H9 (cell line): ENCODE data around the gene ZNF385D. TPM values are rescaled to one million over a fixed set of nuclear protein-coding genes. Genes with fewer than 3 reads are reported as not detected.

Source experiments
- DNase-seq: peaks from one replicate; pipeline ENCODE4 v3.0.0-alpha.2; 2017
- H2AFZ ChIP-seq: one replicate; pipeline ENCODE4 v1.6.1; 2013; ENCODE audit warnings: mild to moderate bottlenecking, low read length, control low read depth, moderate library complexity
- H2AK5ac ChIP-seq: 2 replicates; pipeline ENCODE4 v1.6.1; 2013; ENCODE audit warnings: low read length, control low read depth, mixed read lengths; ENCODE audit not compliant: insufficient read length
- H2BK120ac ChIP-seq: one replicate; pipeline ENCODE4 v1.6.1; 2013; ENCODE audit warnings: low read depth, mild to moderate bottlenecking, low read length, control low read depth, inconsistent platforms; ENCODE audit not compliant: poor library complexity, severe bottlenecking
- H2BK12ac ChIP-seq: 2 replicates; pipeline ENCODE4 v1.6.1; 2013; ENCODE audit warnings: low read length, control low read depth, mixed read lengths, low read depth; ENCODE audit not compliant: insufficient read length
- H2BK15ac ChIP-seq: 2 replicates; pipeline ENCODE4 v1.6.1; 2013; ENCODE audit warnings: low read depth, low read length, control low read depth
- H2BK20ac ChIP-seq: one replicate; pipeline ENCODE4 v1.6.1; 2013; ENCODE audit warnings: low read depth, mild to moderate bottlenecking, low read length, control low read depth, inconsistent platforms; ENCODE audit not compliant: poor library complexity, severe bottlenecking
- H2BK5ac ChIP-seq: 2 replicates; pipeline ENCODE4 v1.6.1; 2013; ENCODE audit warnings: low read length, control low read depth, mixed read lengths; ENCODE audit not compliant: insufficient read length
- H3K14ac ChIP-seq: 2 replicates; pipeline ENCODE4 v1.6.1; 2013; ENCODE audit warnings: low read length, control low read depth; ENCODE audit not compliant: insufficient read depth
- H3K18ac ChIP-seq: 2 replicates; pipeline ENCODE4 v1.6.1; 2013; ENCODE audit warnings: low read depth, mild to moderate bottlenecking, mixed read lengths, low read length, control low read depth; ENCODE audit not compliant: insufficient read length
- H3K23ac ChIP-seq: 2 replicates; pipeline ENCODE4 v1.6.1; 2013; ENCODE audit warnings: low read length, control low read depth, mixed read lengths, low read depth; ENCODE audit not compliant: insufficient read length
- H3K23me2 ChIP-seq: 2 replicates; pipeline ENCODE4 v1.6.1; 2013; ENCODE audit warnings: low read depth, mild to moderate bottlenecking, mixed read lengths, low read length, control low read depth; ENCODE audit not compliant: insufficient read length, poor library complexity, severe bottlenecking
- H3K27ac ChIP-seq: 2 replicates; pipeline ENCODE4 v1.5.1; 2013; ENCODE audit warnings: low read length, control low read depth, mixed read lengths, low read depth; ENCODE audit not compliant: insufficient read length
- H3K27me3 ChIP-seq: 2 replicates; pipeline ENCODE4 v1.6.1; 2013; ENCODE audit warnings: low read length, control low read depth, inconsistent platforms; ENCODE audit not compliant: insufficient read depth
- H3K4ac ChIP-seq: 2 replicates; pipeline ENCODE4 v1.6.1; 2013; ENCODE audit warnings: low read depth, mild to moderate bottlenecking, control low read depth, inconsistent platforms, low read length, moderate library complexity
- H3K4me1 ChIP-seq: 2 replicates; pipeline ENCODE4 v1.6.1; 2013; ENCODE audit warnings: low read length, control low read depth, inconsistent platforms; ENCODE audit not compliant: insufficient read depth
- H3K4me2 ChIP-seq: 2 replicates; pipeline ENCODE4 v1.6.1; 2013; ENCODE audit warnings: low read length, control low read depth, mixed read lengths; ENCODE audit not compliant: insufficient read length, insufficient read depth
- H3K56ac ChIP-seq: 2 replicates; pipeline ENCODE4 v1.6.1; 2013; ENCODE audit warnings: low read depth, mild to moderate bottlenecking, mixed read lengths, low read length, control low read depth; ENCODE audit not compliant: insufficient read length
- H3K79me1 ChIP-seq: 2 replicates; pipeline ENCODE4 v1.6.1; 2013; ENCODE audit warnings: low read depth, mild to moderate bottlenecking, moderate library complexity, low read length, control low read depth, inconsistent platforms; ENCODE audit not compliant: insufficient read depth, poor library complexity, severe bottlenecking
- H3K79me2 ChIP-seq: 2 replicates; pipeline ENCODE4 v1.6.1; 2013; ENCODE audit warnings: low read length, control low read depth, inconsistent platforms; ENCODE audit not compliant: insufficient read depth
- H3K9ac ChIP-seq: 2 replicates; pipeline ENCODE4 v1.6.1; 2013; ENCODE audit warnings: low read length, control low read depth, mixed read lengths; ENCODE audit not compliant: insufficient read length; ENCODE audit errors: extremely low read depth
- H3K9me3 ChIP-seq: one replicate; pipeline ENCODE4 v1.6.1; 2013; ENCODE audit warnings: low read depth, low read length, inconsistent platforms; ENCODE audit not compliant: control insufficient read depth
- H3T11ph ChIP-seq: one replicate; pipeline ENCODE4 v1.6.1; 2013; ENCODE audit warnings: mild to moderate bottlenecking, low read length, control low read depth, inconsistent platforms
- H4K20me1 ChIP-seq: one replicate; pipeline ENCODE4 v1.6.1; 2013; ENCODE audit not compliant: control insufficient read depth, insufficient read length, insufficient read depth
- H4K5ac ChIP-seq: 2 replicates; pipeline ENCODE4 v1.6.1; 2013; ENCODE audit warnings: low read depth, mild to moderate bottlenecking, mixed read lengths, low read length, control low read depth; ENCODE audit not compliant: insufficient read length
- H4K8ac ChIP-seq: replicated peaks from 2 replicates; pipeline ENCODE4 v1.6.1; 2013; ENCODE audit warnings: low read length, control low read depth, mixed read lengths, low read depth; ENCODE audit not compliant: insufficient read length
- H4K91ac ChIP-seq: 2 replicates; pipeline ENCODE4 v1.6.1; 2013; ENCODE audit warnings: low read depth, mild to moderate bottlenecking, moderate library complexity, mixed read lengths, low read length, control low read depth; ENCODE audit not compliant: insufficient read length
- H3K27ac Mint-ChIP-seq, 3 experiments: 2 replicates in 2 of 3; 3 replicates in 1 of 3; pipeline ENCODE4 v1.8.0; 2020 to 2021; ENCODE audit warnings: mixed read lengths in 3 of 3, mild to moderate bottlenecking in 1 of 3, moderate library complexity in 1 of 3
- H3K27me3 Mint-ChIP-seq: 2 replicates; pipeline ENCODE4 v1.8.0; 2021; ENCODE audit warnings: low read depth, mild to moderate bottlenecking, moderate library complexity, mixed read lengths
- H3K36me3 Mint-ChIP-seq, 3 experiments: 2 replicates in 2 of 3; 3 replicates in 1 of 3; pipeline ENCODE4 v1.8.0; 2020 to 2021; ENCODE audit warnings: low read depth in 3 of 3, mixed read lengths in 3 of 3; ENCODE audit not compliant: insufficient read depth in 1 of 3
- H3K4me1 Mint-ChIP-seq, 2 experiments: 2 replicates each; pipeline ENCODE4 v1.8.0; 2020; ENCODE audit warnings: mixed read lengths in 2 of 2
- H3K4me3 Mint-ChIP-seq, 2 experiments: 2 replicates in 1 of 2; 3 replicates in 1 of 2; pipeline ENCODE4 v1.8.0; 2020 to 2021; ENCODE audit warnings: mild to moderate bottlenecking in 2 of 2, mixed read lengths in 2 of 2, moderate library complexity in 1 of 2
- H3K9me3 Mint-ChIP-seq, 2 experiments: 2 replicates in 1 of 2; 3 replicates in 1 of 2; pipeline ENCODE4 v1.8.0; 2020; ENCODE audit warnings: mild to moderate bottlenecking in 2 of 2, mixed read lengths in 2 of 2, moderate library complexity in 1 of 2
- CTCF ChIP-seq: fragments of 200-600 bp; sonication (generic); conservative IDR thresholded peaks from 3 replicates; pipeline ENCODE4 v1.8.0; 2021; ENCODE audit warnings: antibody characterized with exemption, mild to moderate bottlenecking
- WGBS: extraction: QIAGEN DNeasy Blood & Tissue Kit; methylation state at CpG from one replicate; pipeline ENCODE4 v1.1.7; 2013; ENCODE audit warnings: missing lambda C conversion rate, low lambda C conversion rate, mixed read lengths; ENCODE audit not compliant: insufficient read length; ENCODE audit errors: extremely low coverage; 5-methylcytosine and 5-hydroxymethylcytosine counted together
- total RNA-seq: library from RNA; stranded (reverse); gene quantifications from 2 replicates; pipeline ENCODE4 v1.2.1, GENCODE V29; 2021

The ZNF385D gene
- total RNA-seq, 1 experiment from 2014 or later, result 1.5 TPM

GRCh38 chr3:21718161-21718765, 32.7 kb downstream of the ZNF385D start:
- Histone ChIP-seq H2BK20ac (no peak overlapping the region), H2BK12ac (no peak overlapping the region), H3T11ph (no peak overlapping the region), H3K79me2 (no peaks in the 10 kb centered on the region), H4K5ac (no peak overlapping the region), H2BK120ac (no peak overlapping the region), H3K27me3 (no peaks in the 10 kb centered on the region), H4K20me1 (no peaks in the 10 kb centered on the region), H3K9me3 (no peaks in the 10 kb centered on the region), H3K79me1 (no peaks in the 10 kb centered on the region), H3K4me2 (no peak overlapping the region), H3K23ac (no peak overlapping the region), H2BK15ac (no peak overlapping the region), H3K14ac (no peak overlapping the region), H3K4ac (no peak overlapping the region), H3K4me1 (peaks cover 5% of the 10 kb centered on the region; the same call in 1 of the 2 replicates), H3K9ac (no peak overlapping the region), H2BK5ac (no peak overlapping the region), H3K23me2 (peaks cover 3% of the 10 kb centered on the region), H2AK5ac (no peak overlapping the region), H3K56ac (no peak overlapping the region), H3K18ac (no peak overlapping the region), H4K8ac (no peak overlapping the region), H3K27ac (no peak overlapping the region), H2AFZ (no peak overlapping the region), H4K91ac (no peak overlapping the region)
- H3K4me3 Mint-ChIP-seq, result no peak overlapping the region
- peaks cover 17 to 20% of the 10 kb centered on the region in 2 experiments for H3K4me1 Mint-ChIP-seq
- H3K9me3 Mint-ChIP-seq, result peaks cover 4 to 5% of the 10 kb centered on the region in 2 experiments; a peak in 4 of 5 replicates
- peaks cover 0 to 11% (median 7%) of the 10 kb centered on the region in 3 experiments; a peak in 5 of 7 replicates for H3K36me3 Mint-ChIP-seq
- no peak for DNase-seq
- TF ChIP-seq CTCF, result no peak
- 0 out of 7 replicates have a peak overlapping the region, but pooled peaks of 1 of the 3 experiments have one; percentile 52 for H3K27ac Mint-ChIP-seq
- WGBS, result no CpG with 5 or more reads among the region's 3 CpGs
- no peaks in the 10 kb centered on the region for H3K27me3 Mint-ChIP-seq
